Measurements from ENCODE around the gene FAM3A. TPM values are rescaled to one million over a fixed set of nuclear protein-coding genes. Genes with fewer than 3 reads are reported as not detected.

Gene FAM3A
- total RNA-seq, 1 donor from 2014 or later, result 36.5 TPM

DNA sequence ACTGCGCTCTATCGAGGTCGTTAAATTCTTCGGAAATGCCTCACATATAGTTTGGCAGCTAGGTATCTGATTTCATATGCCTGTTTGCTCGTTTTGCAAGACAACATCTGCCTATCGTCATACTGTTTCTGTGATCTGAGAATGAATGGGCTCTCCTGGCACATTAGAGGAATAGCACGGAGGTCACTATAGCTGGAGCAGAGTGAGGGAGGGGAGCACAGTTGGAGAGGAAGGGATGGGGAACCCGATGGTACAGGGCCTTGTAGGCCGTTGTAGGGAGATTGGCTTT, 31.9 kb upstream of the FAM3A start:
- DNase-seq (ENCODE audit: low spot score), result no peak
- Mint-ChIP-seq H3K4me3 (ENCODE audit: unreplicated experiment) (peak overlapping the region; percentile 83), H3K27me3 (ENCODE audit: low read depth) (no peaks in the 10 kb centered on the region), H3K4me1 (ENCODE audit: low read depth) (peaks cover 34% of the 10 kb centered on the region), H3K36me3 (ENCODE audit: low read depth) (peaks cover 4% of the 10 kb centered on the region), H3K9me3 (ENCODE audit: low read depth) (peaks cover 5% of the 10 kb centered on the region), H3K27ac (ENCODE audit: unreplicated experiment) (peak overlapping the region; percentile 98)
- TF ChIP-seq, protein P1, sequence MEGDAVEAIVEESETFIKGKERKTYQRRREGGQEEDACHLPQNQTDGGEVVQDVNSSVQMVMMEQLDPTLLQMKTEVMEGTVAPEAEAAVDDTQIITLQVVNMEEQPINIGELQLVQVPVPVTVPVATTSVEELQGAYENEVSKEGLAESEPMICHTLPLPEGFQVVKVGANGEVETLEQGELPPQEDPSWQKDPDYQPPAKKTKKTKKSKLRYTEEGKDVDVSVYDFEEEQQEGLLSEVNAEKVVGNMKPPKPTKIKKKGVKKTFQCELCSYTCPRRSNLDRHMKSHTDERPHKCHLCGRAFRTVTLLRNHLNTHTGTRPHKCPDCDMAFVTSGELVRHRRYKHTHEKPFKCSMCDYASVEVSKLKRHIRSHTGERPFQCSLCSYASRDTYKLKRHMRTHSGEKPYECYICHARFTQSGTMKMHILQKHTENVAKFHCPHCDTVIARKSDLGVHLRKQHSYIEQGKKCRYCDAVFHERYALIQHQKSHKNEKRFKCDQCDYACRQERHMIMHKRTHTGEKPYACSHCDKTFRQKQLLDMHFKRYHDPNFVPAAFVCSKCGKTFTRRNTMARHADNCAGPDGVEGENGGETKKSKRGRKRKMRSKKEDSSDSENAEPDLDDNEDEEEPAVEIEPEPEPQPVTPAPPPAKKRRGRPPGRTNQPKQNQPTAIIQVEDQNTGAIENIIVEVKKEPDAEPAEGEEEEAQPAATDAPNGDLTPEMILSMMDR (IDR thresholded peaks at IDR 0.05), result no peak

DNA sequence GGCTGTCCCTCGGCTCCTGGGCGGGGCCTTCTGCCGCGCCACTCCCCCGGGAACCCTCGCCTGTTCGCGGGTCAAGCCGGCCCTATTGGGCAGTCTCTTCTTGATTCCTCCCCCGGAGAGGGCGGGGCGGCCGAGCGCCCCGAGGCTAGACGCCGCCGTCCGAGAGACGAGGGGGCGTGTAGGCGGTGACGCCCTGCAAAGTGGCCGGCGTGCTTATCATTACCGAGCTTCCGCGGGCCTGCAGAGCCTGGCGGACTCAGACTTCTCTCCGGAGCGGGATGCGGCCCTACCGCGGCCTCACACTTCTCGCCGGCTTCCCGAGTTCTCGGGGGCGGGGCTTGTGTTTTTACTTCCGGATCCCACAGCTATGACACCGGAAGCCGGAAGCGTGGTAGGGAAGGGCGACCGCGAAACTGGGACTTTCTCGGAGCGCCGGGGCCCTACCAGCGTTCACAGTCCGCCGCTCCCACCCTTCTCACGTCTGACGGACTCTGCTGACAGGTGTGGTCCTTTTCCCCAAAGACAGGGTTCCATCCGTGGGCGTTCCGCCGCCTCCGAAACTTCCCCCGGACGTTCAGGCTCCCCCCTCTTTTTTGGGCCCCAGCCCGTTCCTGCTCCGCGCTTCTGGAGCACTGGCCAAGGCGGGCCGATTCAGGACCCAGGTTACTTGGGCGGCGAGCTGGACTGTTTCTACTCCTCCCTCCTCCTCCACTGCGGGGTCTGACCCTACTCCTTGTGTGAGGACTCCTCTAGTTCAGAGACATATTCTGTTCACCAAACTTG, 31.4 kb upstream of the FAM3A start, which contains the start of gene IKBKG:
IKBKG (plus strand) TSS at position 376 of the 783 bp plus-strand sequence. CDS start 4,383 bp downstream, outside the sequence.
- Mint-ChIP-seq H3K27ac (ENCODE audit: unreplicated experiment) (peak within 1 kb of the TSS; percentile 98), H3K27me3 (ENCODE audit: low read depth) (no peaks in the 10 kb centered on the region), H3K4me3 (ENCODE audit: unreplicated experiment) (peak within 1 kb of the TSS; percentile 83), H3K4me1 (ENCODE audit: low read depth) (peaks cover 39% of the 10 kb centered on the region), H3K36me3 (ENCODE audit: low read depth) (peaks cover 4% of the 10 kb centered on the region), H3K9me3 (ENCODE audit: low read depth) (peaks cover 5% of the 10 kb centered on the region)
- TF ChIP-seq, protein P1 (IDR thresholded peaks at IDR 0.05), result no peak
- no peak for DNase-seq (ENCODE audit: low spot score)

- TF ChIP-seq, protein P1 (IDR thresholded peaks at IDR 0.05), result peak; percentile 28
- no peak for DNase-seq (ENCODE audit: low spot score)
- Mint-ChIP-seq H3K4me3 (ENCODE audit: unreplicated experiment) (peak within 1 kb of the TSS; percentile 83), H3K27ac (ENCODE audit: unreplicated experiment) (peak within 1 kb of the TSS; percentile 98), H3K27me3 (ENCODE audit: low read depth) (no peaks in the 10 kb centered on the region), H3K36me3 (ENCODE audit: low read depth) (peaks cover 4% of the 10 kb centered on the region), H3K9me3 (ENCODE audit: low read depth) (peaks cover 5% of the 10 kb centered on the region), H3K4me1 (ENCODE audit: low read depth) (peaks cover 47% of the 10 kb centered on the region)
These were observed 30.6 kb upstream of the FAM3A start, which contains the start of gene G6PD for GRCh38 chrX:154546354-154547244. Gene G6PD, minus strand, starts transcription at chrX:154546846. Its CDS starts 691 bp downstream, at chrX:154546155.

- Mint-ChIP-seq H3K36me3 (ENCODE audit: low read depth) (peaks cover 4% of the 10 kb centered on the region), H3K27ac (ENCODE audit: unreplicated experiment) (peak overlapping the region; percentile 59), H3K4me1 (ENCODE audit: low read depth) (peaks cover 56% of the 10 kb centered on the region)
These were observed 29.7 kb upstream of the FAM3A start for GRCh38 chrX:154545673-154546274.

More at GRCh38 chrX:154545673-154546274, 29.7 kb upstream of the FAM3A start:
- H3K9me3 Mint-ChIP-seq (ENCODE audit: low read depth), result peaks cover 5% of the 10 kb centered on the region
- no peak for DNase-seq (ENCODE audit: low spot score)
- peak overlapping the region; percentile 75 for H3K4me3 Mint-ChIP-seq (ENCODE audit: unreplicated experiment)
- TF ChIP-seq, protein P1 (IDR thresholded peaks at IDR 0.05), result no peak
- no peaks in the 10 kb centered on the region for H3K27me3 Mint-ChIP-seq (ENCODE audit: low read depth)
